HG02938 (cell line): ENCODE data around the gene ATP6V1A.

ENCODE experiments used
- ATAC-seq: cut with Tn5 transposase; IDR thresholded peaks from one replicate; pipeline ENCODE4 v1.9.1; 2021; ENCODE audit warnings: mild to moderate bottlenecking, moderate library complexity; ENCODE audit not compliant: unreplicated experiment

The ATP6V1A gene

DNA sequence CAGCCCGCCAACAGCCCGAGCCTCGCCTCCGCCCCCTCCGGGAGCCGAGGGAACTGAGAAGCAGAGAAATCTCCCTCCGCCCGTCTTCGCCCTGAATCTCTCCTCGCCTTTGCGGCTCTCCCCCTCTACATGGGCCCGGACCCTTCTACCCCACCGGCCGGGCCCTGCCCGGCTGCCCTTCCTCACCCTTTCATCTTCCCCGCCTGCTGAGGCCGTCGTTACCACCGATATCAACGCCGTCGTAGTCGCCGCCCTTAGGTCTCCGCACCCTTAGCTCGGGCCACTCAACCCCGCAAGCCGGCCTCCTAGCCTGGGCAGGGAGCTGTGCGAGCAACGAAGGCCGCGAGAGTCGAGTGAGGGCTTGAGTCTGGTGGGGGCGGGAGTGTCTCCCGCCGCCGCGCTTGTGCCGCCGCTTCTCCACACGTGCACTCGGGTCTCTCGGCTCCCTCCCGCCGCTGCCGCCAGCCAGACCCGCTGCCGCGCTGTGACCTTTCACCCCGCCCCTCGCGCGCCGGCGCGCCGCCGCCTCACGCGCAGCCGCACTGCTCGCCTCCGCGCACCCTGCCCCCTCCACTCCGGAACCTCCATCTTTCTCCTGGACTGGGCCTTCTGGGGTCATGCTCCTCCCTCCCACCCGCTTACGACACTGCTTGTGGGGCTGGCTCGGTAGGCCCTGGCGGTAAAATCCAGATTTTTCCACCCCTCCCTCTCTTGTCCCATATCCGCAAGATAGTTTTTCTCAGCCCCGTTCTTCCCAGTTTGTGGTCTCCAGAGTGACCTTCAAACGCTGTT, 883 bp upstream of the ATP6V1A start, which contains the start of gene NAA50:
Gene NAA50 (minus strand): TSS at position 494 of the 792 bp plus-strand sequence. CDS start 300 bp downstream, at position 194.
- peak; percentile 37 for ATAC-seq

DNA sequence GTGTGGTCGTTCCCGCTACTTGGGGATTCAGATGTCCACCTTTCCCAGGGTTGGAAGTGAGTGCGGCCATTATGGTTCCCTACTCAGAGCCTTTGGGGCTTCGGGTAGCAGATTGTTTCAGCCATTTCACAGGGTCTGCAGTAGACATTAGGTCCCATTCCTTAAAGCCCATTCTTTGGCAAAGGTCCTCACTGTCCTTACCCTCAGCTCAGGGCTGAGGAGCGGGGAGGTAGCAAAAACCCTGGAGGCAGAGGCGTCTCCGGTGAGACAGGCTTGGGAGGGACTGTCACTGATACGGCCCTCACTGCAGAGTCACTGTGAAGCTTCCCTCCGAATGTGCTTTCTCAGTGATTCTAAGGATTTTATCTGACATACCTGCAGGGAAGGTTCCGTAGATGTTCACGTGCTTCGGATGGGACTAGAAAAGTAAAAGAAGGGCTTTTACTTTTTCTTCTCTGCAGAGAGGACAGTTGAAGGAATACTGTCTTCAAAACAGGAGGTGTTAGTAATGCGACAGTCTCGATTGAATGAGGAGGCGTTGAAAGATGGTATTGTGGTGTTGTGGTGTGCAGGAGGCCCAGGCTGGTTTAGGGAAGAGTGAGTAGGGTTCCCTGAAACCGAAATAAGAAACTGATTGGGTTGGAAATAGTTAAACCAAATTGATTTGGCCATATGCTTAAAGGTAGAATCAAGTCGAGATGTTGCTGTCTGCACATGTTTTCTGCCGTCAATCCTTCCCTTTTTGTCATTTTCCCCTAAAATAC, 630 bp downstream of the ATP6V1A start:
- no peak for ATAC-seq

DNA sequence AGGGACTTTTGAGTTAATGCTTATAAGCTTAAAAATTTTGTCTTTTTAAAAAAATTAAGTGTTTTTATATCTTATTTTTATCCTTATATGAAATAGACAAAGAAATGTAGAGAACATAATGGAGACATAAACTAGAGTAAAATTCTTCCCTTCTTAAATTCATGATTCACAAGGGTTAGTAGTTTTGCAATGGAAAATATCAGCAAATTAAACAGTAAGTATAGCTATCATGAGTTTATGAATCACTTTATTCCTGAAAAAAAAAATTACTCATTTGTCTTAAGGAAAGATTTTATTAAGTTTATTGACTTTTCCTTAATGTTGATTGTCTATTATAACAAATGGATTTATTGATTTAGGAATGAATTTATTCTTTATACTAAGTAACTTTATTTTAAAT, 4.3 kb downstream of the ATP6V1A start:
- ATAC-seq, result no peak

DNA sequence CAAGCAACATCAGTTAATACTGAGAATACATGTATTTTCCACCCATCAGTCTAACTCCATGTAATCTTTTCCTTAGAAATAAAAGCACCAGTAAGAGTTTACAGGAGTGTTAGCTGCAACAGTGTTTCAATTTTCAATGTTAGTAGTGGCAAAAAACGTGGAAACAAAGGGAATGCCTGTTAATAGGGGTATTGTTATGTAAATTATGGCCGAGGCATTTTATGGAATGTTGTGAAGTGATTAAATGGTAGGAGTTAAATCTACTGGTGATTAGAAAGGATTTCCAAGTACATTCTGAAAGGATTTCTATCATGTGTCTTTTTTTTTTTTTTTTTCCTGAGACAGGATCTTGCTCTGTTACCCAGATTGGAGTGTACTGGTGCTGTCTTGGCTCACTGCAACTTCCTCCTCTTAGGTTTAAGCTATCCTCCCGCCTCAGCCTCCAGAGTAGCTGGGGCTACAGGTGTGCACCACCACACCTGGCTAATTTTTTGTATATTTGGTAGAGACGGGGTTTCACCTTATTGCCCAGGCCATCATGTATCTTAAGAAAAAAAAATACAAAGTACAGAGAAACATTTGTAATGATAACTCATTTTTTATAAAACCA, 6.6 kb downstream of the ATP6V1A start:
- ATAC-seq, result no peak

DNA sequence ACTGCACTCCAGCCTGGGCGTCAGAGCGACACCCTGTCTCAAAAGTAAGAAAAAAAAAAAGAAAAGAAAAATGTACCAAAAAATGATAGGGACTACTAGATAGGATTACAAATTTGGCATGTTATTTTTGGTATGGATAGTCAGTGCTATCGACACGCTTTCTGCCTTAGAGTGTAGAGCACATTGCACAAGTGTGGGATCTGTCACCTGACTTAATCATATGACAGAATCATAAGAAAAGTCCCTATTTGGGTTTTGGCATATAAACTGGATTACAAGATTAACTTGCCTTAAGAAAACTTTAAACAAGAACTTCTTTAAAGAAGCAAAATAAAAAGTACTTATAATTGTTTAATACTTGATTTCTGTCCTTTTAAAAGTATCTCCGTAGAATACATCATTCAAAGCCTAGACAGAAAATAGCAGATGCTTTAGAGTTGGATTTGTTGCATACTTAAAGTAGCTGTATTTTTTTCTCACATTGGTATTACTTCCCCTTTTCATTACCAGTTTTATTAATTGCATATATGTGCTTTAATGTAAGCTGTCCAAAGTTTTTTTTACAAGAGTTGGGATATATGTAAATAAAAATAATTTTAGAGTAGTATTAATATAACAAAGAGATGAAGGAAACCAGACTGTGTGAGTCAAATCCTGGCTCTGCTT, 7.8 kb downstream of the ATP6V1A start:
- no peak for ATAC-seq

DNA sequence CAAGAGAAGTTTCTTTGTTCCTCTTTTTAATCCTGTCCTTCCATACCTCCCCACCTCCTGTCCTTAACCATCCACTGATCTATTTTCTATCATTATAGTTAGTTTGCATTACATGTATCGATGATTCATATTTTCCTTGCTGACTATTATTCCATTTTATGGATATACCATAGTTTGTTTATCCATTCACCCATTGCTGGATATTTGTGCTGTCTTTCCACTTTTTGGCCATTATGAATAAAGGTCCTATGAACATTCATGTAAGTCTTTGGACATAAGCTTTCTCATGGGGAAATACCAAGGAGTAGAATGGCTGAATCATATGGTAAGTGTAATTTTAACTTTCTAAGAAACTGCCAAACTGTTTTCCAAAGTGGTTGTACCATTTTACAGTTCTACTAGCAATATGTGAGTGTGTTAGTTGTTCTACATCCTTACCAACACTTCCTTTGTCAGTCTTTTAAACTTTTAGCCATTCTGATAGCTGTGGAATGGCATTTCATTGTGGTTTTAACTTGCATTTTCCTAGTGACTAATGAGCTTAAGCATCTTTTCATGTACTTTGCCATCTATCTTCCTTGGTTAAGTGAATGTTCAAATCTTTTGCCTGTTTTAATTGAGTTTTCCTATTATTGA, 11.7 kb downstream of the ATP6V1A start:
- ATAC-seq, result no peak

DNA sequence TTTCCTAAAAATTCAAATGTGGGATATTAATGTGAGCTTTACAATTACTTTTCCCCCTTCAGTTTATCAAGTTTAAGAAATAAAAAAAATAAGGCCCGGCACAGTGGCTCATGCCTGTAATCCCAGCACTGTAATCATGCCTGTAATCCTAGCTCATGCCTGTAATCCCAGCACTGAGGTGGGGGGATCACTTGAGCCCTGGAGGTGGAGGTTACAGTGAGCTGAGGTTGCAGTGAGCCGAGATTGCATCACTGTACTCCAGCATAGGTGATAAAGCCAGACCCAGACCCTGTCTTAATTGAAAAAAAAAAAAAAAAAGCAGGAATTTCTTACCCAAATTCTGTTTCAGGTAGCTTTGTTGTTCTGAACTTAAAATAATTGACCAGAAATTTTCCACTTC, 17.9 kb downstream of the ATP6V1A start:
- ATAC-seq, result no peak

DNA sequence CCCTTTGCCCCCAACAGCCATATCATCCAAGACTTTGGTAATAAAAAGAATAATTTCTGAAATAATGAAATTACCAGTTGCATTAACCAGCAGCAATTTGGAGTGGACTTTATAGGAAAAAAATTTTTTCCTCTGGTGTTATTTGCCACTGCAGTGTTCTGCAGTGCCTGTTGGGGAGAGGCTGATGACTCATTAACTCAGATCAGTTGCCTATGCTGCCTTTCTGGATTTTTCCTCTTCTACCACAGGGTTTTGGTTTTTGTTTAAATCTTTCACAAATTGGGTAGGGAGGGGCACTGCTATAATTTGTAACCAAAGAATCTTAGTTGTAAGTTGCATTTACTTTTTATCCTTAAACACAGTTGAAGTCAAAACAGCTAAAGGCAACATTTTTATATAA, 22.7 kb downstream of the ATP6V1A start:
- peak; percentile 86 for ATAC-seq

DNA sequence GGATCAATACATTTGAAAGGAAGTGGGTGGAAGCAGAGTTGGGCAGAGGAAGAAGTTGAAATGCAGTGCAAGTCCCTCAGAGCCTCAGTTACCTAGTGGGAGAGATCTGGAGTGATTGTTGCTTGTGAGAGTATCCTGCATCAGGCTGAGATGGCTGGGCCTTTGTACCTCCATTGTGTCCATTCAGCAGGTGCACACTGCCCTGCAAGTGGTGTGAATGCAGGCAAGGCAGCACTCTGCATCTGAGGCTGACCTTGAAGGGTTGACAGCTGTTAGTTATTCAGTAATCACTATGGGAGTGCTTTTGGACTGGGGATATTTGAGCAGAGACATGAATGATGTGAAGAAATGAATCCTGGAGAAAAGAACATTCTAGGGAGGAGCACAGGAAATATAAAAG, 25.2 kb downstream of the ATP6V1A start:
- ATAC-seq, result no peak

DNA sequence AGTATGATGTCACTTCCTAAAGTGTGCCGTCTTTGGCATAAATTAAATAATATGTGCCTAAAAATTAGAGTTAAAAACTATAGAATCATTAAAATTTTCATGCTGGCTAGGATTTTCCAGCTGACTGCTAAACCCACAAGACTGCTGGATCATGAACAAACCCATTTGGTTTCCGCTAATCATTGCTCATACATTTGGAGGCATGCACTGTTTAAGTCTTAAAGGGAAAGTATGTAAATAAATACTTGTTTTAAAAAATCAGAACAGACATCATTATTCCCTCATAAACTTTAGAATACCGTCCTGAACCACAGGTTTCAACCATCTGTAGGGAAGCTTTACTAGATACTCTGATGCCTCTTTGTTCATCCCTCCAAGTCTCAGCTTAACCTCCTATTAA, 26.5 kb downstream of the ATP6V1A start:
- ATAC-seq, result no peak

DNA sequence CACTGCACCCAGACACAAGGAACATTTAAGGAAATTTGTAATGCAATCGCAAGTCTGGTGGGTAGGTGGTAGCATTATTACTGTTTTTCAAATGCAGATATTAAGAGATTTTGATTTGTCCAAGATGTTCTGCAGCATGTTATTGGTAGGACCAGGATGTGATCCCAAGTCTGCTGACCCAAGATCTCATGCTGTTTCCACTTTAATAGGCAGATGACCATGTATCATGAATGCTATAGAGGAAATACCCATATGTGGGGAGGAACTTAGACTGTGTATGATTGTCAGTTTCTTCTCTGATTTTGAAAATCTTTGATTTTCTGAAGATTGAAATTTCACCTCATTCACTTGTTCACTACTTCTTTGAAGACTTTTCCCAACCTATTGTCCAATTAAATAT, 28.7 kb downstream of the ATP6V1A start:
- no peak for ATAC-seq

DNA sequence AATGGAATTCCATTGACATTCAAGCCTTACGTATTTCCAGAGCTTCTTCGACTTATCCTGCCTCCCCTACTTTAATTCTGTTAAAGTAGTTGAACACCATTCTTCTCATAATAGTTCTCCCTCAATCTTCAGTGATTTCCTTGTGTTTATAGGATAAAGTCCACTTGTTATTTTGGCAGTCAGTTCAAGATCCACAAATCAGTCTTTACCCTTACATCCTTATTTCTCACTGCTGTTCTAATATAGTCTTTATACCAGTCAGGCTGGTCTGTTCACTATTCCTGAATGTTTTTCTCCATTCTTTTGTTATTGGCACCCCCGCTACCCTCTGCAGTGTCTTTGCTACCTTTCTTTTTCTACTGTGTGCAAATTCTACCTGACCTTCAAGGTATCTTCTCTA, 29.7 kb downstream of the ATP6V1A start:
- ATAC-seq, result no peak

DNA sequence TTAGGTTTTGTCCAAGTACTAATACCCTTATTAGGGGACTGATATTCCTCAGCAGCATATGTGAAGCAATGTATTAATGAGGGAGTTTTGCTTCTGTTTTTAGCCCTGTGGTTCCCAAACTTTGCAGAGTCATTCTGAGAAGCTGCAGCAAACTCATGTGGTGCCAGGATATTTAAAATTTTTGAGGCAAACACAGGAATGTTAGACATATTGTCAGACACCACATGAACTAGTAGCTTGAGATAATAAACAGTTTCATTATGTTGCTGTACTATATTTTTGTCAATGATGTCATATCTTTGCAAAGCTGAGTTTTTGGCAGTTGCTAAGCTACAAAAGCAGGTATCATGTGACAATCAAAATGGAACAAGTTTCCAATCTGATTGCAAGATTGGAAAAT, 36.6 kb downstream of the ATP6V1A start:
- peak; percentile 88 for ATAC-seq

DNA sequence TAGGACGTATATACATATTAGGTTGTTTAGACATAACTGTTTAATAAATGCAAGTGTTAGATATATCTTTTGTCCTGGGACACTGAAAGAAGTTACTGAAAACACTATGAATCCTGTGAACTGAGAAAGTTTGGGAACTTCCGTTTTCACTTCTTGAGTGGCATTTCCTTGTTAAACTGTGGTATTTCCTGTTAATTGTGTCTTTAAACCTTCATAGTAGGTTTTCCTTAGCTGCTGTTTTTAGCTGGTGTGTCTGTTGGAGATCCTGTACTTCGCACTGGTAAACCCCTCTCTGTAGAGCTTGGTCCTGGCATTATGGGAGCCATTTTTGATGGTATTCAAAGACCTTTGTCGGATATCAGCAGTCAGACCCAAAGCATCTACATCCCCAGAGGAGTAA, 37.1 kb downstream of the ATP6V1A start:
- no peak for ATAC-seq

DNA sequence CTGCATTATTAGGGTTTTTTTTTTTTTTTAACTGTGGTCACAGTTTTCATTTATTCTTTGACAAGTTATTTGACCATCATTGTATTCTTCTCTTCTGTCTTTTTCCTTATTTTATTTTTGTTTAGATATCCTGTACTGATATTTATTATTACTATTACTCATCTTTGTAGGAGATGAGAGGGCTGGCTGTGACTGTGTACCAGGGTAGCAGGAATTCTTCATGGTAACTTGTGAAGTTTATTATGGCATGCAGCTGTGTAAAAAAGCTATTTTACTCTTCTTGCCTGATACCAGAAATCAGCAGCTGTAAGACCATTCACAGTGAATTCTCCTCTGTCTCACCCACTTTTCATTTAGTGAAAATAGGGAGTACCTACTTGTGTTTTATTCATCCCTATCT, 44.5 kb downstream of the ATP6V1A start:
- ATAC-seq, result no peak

DNA sequence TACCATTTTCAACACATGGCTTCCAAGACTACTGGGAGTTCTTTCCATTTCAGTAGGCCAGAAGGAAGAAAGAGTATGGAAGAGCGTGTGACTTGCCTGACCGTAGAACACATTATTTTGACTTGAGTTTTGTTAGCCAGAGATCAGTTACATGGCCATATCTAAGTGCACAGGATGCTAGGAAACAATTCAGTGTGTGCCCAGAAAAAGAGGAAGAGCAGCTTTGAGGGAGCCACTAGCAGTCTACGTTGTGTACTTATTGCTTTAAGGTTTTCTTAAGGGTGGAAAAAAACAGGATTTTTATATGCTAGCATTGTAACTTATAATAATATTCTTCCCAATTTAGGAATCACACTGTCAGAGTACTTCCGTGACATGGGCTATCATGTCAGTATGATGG, 47.7 kb downstream of the ATP6V1A start:
- ATAC-seq, result no peak

DNA sequence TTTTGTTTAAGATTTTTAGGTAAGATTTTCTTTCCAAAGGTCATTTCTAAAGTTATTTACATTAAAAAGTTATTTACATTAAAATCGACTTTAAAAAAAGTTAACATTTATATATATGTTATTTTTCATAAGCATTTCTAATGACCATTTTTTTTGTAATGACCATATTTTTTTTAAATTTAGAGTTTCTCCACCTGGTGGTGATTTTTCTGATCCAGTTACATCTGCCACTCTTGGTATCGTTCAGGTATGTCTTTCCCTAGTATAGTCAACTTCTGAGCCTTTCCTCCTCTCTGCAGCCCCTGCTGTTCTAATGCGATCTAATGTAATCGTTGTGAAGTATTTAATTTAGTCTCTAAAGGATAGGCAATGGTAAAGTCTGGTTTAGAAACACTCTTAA, 48.9 kb downstream of the ATP6V1A start:
- no peak for ATAC-seq

DNA sequence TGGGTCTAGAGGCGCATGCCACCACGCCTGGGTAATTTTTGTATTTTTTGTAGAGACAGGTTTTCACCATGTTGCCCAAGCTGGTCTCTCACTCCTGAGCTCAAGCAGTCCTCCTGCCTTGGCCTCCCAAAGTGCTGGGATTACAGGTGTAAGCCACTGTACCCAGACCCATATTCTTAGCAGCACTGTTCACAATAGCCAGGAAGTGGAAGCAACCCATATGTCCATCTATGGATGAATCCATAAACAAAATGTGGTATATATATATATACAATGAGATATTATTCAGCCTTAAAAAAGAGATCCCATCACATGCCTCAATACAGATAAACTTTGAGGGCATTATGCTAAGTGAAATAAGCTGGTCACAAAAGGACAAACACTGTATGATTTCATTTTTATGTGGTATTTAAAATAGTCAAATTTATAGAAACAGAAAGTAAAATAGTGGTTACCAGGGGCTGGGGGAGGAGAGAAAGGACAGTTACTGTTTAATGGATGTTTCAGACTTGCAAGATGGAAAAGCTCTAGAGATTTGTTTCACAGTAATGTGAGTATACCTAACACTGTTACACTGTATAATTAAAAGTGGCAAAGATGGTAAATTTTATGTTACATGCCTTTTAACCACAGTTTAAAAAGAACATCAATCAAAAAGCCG, 56.1 kb downstream of the ATP6V1A start:
- peak; percentile 89 for ATAC-seq

DNA sequence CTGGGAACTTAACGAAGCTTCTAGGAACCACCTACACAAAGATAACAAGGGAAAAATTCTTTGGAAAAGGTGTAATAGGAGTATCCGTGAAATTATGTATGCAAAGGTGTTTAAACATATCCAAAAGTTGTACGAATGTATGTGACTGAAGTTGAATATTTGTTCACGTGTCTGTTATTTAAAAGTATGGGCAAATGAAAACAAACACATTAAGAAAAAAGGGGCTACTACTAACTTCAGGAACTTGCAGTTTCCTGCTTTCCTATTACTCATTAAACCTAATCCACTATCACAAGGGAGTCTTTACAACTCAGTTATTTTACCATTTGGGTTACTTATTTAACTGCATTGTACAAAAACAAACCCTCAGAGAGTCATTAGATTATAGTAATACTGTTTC, 57.8 kb downstream of the ATP6V1A start:
- no peak for ATAC-seq

DNA sequence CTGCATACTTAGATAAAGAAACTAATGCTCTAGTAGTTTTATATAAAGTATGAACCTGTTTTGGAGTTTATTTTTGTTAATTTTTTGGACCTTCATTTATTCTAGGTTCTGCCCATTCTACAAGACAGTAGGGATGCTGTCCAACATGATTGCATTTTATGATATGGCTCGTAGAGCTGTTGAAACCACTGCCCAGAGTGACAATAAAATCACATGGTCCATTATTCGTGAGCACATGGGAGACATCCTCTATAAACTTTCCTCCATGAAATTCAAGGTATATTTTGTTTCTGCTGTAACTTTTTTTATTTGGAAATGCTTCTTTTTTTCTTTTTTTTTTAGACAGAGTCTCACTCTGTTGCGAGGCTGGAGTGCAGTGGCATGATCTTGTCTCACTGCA, 58.4 kb downstream of the ATP6V1A start:
- ATAC-seq, result no peak
